ENCODE data around the gene COX7B. TPM values are rescaled to one million over a fixed set of nuclear protein-coding genes. Genes with fewer than 3 reads are reported as not detected.

The COX7B gene
- polyA plus RNA-seq, 1 donor (not counting 4 experiments of a cell fraction or from before 2014, with no cell fraction given) = 1,116 TPM

DNA sequence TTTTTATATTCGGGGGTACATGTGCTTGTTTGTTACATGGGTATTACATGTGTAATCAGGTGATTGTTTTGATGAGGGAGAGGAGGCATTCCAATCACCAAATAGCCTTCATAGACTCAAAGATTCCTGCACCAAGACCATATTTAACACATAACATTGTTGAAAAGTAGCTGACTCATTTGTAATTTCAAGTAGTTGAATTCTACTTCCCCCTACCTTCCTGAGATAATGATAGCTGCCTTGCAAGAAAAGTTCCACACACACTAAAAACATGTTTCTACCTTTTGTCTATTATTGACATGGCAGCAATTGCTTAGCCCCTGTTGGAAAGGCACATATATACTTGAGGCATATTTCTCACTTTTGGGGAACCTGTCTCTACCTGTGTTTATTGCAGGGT, 54.0 kb downstream of the COX7B start:
- no peak overlapping the region for H2AFZ ChIP-seq (ENCODE audit: control insufficient read depth, low read length)
- no peak overlapping the region for H3K27ac ChIP-seq (ENCODE audit: control insufficient read depth, insufficient read depth, low read length)
- no peaks in the 10 kb centered on the region for H3K9me3 ChIP-seq (ENCODE audit: control insufficient read depth, low read depth, low read length)
- no peak overlapping the region for H3K9ac ChIP-seq (ENCODE audit: control insufficient read depth, extremely low read depth, insufficient read depth, low read length)
- FAIRE-seq = no peak
- no peaks in the 10 kb centered on the region for H3K4me1 ChIP-seq (ENCODE audit: control insufficient read depth, extremely low read depth, insufficient read depth, low read length)
- no peak overlapping the region for H3K4me2 ChIP-seq (ENCODE audit: control insufficient read depth, extremely low read depth, insufficient read depth, low read depth, low read length)
- TF ChIP-seq EZH2 (IDR thresholded peaks at IDR 0.05; ENCODE audit: low read length) = no peak
- TF ChIP-seq, protein P1, sequence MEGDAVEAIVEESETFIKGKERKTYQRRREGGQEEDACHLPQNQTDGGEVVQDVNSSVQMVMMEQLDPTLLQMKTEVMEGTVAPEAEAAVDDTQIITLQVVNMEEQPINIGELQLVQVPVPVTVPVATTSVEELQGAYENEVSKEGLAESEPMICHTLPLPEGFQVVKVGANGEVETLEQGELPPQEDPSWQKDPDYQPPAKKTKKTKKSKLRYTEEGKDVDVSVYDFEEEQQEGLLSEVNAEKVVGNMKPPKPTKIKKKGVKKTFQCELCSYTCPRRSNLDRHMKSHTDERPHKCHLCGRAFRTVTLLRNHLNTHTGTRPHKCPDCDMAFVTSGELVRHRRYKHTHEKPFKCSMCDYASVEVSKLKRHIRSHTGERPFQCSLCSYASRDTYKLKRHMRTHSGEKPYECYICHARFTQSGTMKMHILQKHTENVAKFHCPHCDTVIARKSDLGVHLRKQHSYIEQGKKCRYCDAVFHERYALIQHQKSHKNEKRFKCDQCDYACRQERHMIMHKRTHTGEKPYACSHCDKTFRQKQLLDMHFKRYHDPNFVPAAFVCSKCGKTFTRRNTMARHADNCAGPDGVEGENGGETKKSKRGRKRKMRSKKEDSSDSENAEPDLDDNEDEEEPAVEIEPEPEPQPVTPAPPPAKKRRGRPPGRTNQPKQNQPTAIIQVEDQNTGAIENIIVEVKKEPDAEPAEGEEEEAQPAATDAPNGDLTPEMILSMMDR (optimal IDR thresholded peaks at IDR 0.05 in 1 of 3, IDR thresholded peaks at IDR 0.05 in 1 of 3, conservative IDR thresholded peaks at IDR 0.05 in 1 of 3; ENCODE audit: extremely low read depth in 1 of 3, insufficient read depth in 2 of 3, low read length in 3 of 3) = no peak
- H3K9me1 ChIP-seq (ENCODE audit: control insufficient read depth, extremely low read depth, insufficient read depth, low read length) = no peaks in the 10 kb centered on the region
- DNase-seq (ENCODE audit: low read depth, low spot score) = no peak
- H3K27me3 ChIP-seq (ENCODE audit: control insufficient read depth, extremely low read depth, insufficient read depth, low read length) = no peaks in the 10 kb centered on the region
- no peaks in the 10 kb centered on the region for H3K79me2 ChIP-seq (ENCODE audit: control insufficient read depth, insufficient read depth, low read length)
- no peaks in the 10 kb centered on the region for H4K20me1 ChIP-seq (ENCODE audit: control insufficient read depth, extremely low read depth, insufficient read depth, low read length)
- dilution Hi-C loops (cut with MboI; ENCODE audit: extremely low pct_ligation_motif_present, low sequenced_read_pairs) = no loop called here
- H3K4me3 ChIP-seq (ENCODE audit: control insufficient read depth in 2 of 3, extremely low read depth in 1 of 3, insufficient read depth in 2 of 3, low read depth in 1 of 3, low read length in 3 of 3) = no peak overlapping the region
- H3K36me3 ChIP-seq (ENCODE audit: control insufficient read depth in 2 of 2, extremely low read depth in 1 of 2, insufficient read depth in 2 of 2, low read length in 2 of 2) = no peaks in the 10 kb centered on the region

DNA sequence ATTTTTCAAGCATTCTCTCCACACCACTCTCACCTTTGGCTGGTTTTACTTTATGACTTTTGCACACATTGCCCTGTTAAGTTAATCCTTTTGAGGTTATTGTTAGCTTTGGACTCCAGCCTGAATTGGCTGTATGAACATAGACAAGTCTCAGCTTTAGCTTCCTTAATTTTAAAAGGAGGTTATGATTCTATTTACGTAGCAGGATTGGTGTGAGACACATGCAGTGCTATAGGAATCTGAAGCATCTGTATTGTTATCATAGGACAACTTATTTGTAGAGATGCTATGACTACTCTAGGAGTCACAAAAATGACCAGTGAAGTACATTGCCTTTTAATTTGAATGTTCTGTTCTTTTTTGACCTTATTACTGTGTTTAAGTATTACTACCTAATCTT, 54.4 kb downstream of the COX7B start:
- Histone ChIP-seq H3K9me3 (ENCODE audit: control insufficient read depth, low read depth, low read length) (no peaks in the 10 kb centered on the region), H3K9ac (ENCODE audit: control insufficient read depth, extremely low read depth, insufficient read depth, low read length) (no peak overlapping the region), H3K27ac (ENCODE audit: control insufficient read depth, insufficient read depth, low read length) (no peak overlapping the region), H2AFZ (ENCODE audit: control insufficient read depth, low read length) (no peak overlapping the region), H3K27me3 (ENCODE audit: control insufficient read depth, extremely low read depth, insufficient read depth, low read length) (no peaks in the 10 kb centered on the region), H3K4me1 (ENCODE audit: control insufficient read depth, extremely low read depth, insufficient read depth, low read length) (no peaks in the 10 kb centered on the region), H3K9me1 (ENCODE audit: control insufficient read depth, extremely low read depth, insufficient read depth, low read length) (no peaks in the 10 kb centered on the region), H3K4me3 (ENCODE audit: control insufficient read depth in 2 of 3, extremely low read depth in 1 of 3, insufficient read depth in 2 of 3, low read depth in 1 of 3, low read length in 3 of 3) (no peak overlapping the region), H3K79me2 (ENCODE audit: control insufficient read depth, insufficient read depth, low read length) (no peaks in the 10 kb centered on the region), H3K36me3 (ENCODE audit: control insufficient read depth in 2 of 2, extremely low read depth in 1 of 2, insufficient read depth in 2 of 2, low read length in 2 of 2) (no peaks in the 10 kb centered on the region), H3K4me2 (ENCODE audit: control insufficient read depth, extremely low read depth, insufficient read depth, low read depth, low read length) (no peak overlapping the region), H4K20me1 (ENCODE audit: control insufficient read depth, extremely low read depth, insufficient read depth, low read length) (no peaks in the 10 kb centered on the region)
- DNase-seq (ENCODE audit: low read depth, low spot score) (no peak), FAIRE-seq (no peak)
- dilution Hi-C loops (cut with MboI; ENCODE audit: extremely low pct_ligation_motif_present, low sequenced_read_pairs) = no loop called here
- TF ChIP-seq, protein P1 (optimal IDR thresholded peaks at IDR 0.05 in 1 of 3, IDR thresholded peaks at IDR 0.05 in 1 of 3, conservative IDR thresholded peaks at IDR 0.05 in 1 of 3; ENCODE audit: extremely low read depth in 1 of 3, insufficient read depth in 2 of 3, low read length in 3 of 3) = no peak
- no peak for TF ChIP-seq EZH2 (IDR thresholded peaks at IDR 0.05; ENCODE audit: low read length)

Small RNAs within 50 kb of the gene (small RNA-seq; reads per million reads assigned to genes)
- gene RN7SL460P (ENCODE audit: insufficient read length in 3 of 3, low read depth in 3 of 3, low replicate concordance in 1 of 3) = 0 reads per million in 3 experiments

Other genes with a start within 250 kb of the COX7B start
- gene ATRX, start 113.3 kb upstream of the COX7B start, polyA plus RNA-seq = 23.1 to 31.3 TPM (median 30.1 TPM) in 3 replicates
- gene MAGT1, start 4.0 kb upstream of the COX7B start, polyA plus RNA-seq = 43.8 to 68.4 TPM (median 55.4 TPM) in 3 replicates
- gene ATP7A, start 11.2 kb downstream of the COX7B start, polyA plus RNA-seq = 2.5 to 4.0 TPM (median 3.3 TPM) in 3 replicates
- gene PGAM4, start 70.2 kb downstream of the COX7B start, polyA plus RNA-seq = 0.18 to 0.43 TPM (median 0.37 TPM) in 3 replicates
- gene PGK1, start 204.8 kb downstream of the COX7B start, polyA plus RNA-seq = 508 to 687 TPM (median 666 TPM) in 3 replicates
- gene TAF9B, start 240.2 kb downstream of the COX7B start, polyA plus RNA-seq = 13.4 to 20.4 TPM (median 17.3 TPM) in 3 replicates

Measured in keratinocyte (primary cell).